Kidney (tissue), 14 donors: Measurements from ENCODE around the gene OR2F2. TPM values are rescaled to one million over a fixed set of nuclear protein-coding genes. Genes with fewer than 3 reads are reported as not detected.

Experiments used
- DNase-seq, 5 donors: peaks; one replicate each; pipeline ENCODE4 v3.0.0-alpha.2; 2013 to 2020
- FAIRE-seq: peaks from 2 replicates; lab custom pipeline; 2012; peaks lifted over from hg19 to GRCh38; lab: Jason Lieb, UNC
- H3K27ac ChIP-seq, 2 donors: one replicate each; pipeline ENCODE4 v1.7.0; 2013; ENCODE audit warnings: low read depth in 2 of 2, low read length in 2 of 2, inconsistent platforms in 1 of 2
- H3K27me3 ChIP-seq: one replicate; pipeline ENCODE4 v1.7.1; 2013; ENCODE audit warnings: low read length, inconsistent platforms; ENCODE audit not compliant: control insufficient read depth, insufficient read depth
- H3K36me3 ChIP-seq, 3 donors: one replicate each; pipeline versions ENCODE4 v1.7.0 to v1.7.1; 2013; ENCODE audit warnings: low read length in 3 of 3, control low read depth in 1 of 3, inconsistent platforms in 1 of 3; ENCODE audit not compliant: insufficient read depth in 3 of 3, control insufficient read depth in 2 of 3
- H3K4me1 ChIP-seq, 3 donors: one replicate each; pipeline versions ENCODE4 v1.7.0 to v1.7.1; 2013; ENCODE audit warnings: low read length in 3 of 3, inconsistent platforms in 1 of 3, low read depth in 1 of 3; ENCODE audit not compliant: control insufficient read depth in 2 of 3, insufficient read depth in 2 of 3
- H3K4me3 ChIP-seq, 3 donors: one replicate each; pipeline versions ENCODE4 v1.7.0 to v1.8.1; 2013; ENCODE audit warnings: low read length in 3 of 3, control low read depth in 1 of 3, inconsistent platforms in 1 of 3
- H3K9ac ChIP-seq, 3 donors: one replicate each; pipeline versions ENCODE4 v1.7.0 to v1.7.1; 2013; ENCODE audit warnings: low read length in 3 of 3, control low read depth in 1 of 3, inconsistent platforms in 1 of 3
- H3K9me3 ChIP-seq, 3 donors: one replicate each; pipeline versions ENCODE4 v1.7.0 to v1.7.1; 2013; ENCODE audit warnings: low read length in 3 of 3, control low read depth in 1 of 3, inconsistent platforms in 1 of 3; ENCODE audit not compliant: control insufficient read depth in 2 of 3, insufficient read depth in 1 of 3
- CTCF ChIP-seq: IDR thresholded peaks from 3 replicates; pipeline ENCODE4 v1.5.1; 2012; ENCODE audit warnings: mild to moderate bottlenecking, moderate library complexity, borderline replicate concordance; ENCODE audit not compliant: insufficient read depth; ENCODE audit errors: extremely low read depth
- intact Hi-C: fragments of 100-400 bp; cut with DNase I; formaldehyde crosslinking; loops from one replicate; pipeline ENCODE4 v1.11.1; 2022
- polyA plus RNA-seq: library from polyadenylated mRNA; stranded (reverse); fragments of 350-450 nt; fragmentation: Illumina TruSeq; extraction: RNeasy Lipid Tissue Mini Kit (QIAGEN cat#74804); gene quantifications from one replicate; pipeline ENCODE4 v1.2.3, GENCODE V29; 2014; ENCODE audit warnings: low read depth, low replicate concordance; ENCODE audit not compliant: insufficient read depth
- total RNA-seq: library from RNA; stranded (reverse); fragmentation: NEBNext Ultra II Directional; extraction: Animal tissue kit (Norgen Biotek cat#: 25700); gene quantifications from one replicate; pipeline ENCODE4 v1.2.1, GENCODE V29; 2021
- donor health status: control.
- donor health status: control.
- donor health status: control.
- donor health status: control.
- donor health status: control.
- donor health status: DM: yes; HTN: yes; CAD: no.
- donor health status: Normal renal cell carcinoma (clear cell type).

Gene OR2F2
- total and polyA plus RNA-seq, 2 donors from 2014 or later: not detected

GRCh38 chr7:143908120-143908519 lies 26.9 kb upstream of the OR2F2 start:
- no peak for TF ChIP-seq CTCF
- no peak for FAIRE-seq
- DNase-seq: no peak
- H3K9me3 ChIP-seq: no peaks in the 10 kb centered on the region
- H3K27ac ChIP-seq: no peak overlapping the region
- H3K36me3 ChIP-seq: no peaks in the 10 kb centered on the region
- H3K4me3 ChIP-seq: no peak overlapping the region
- no peaks in the 10 kb centered on the region for H3K27me3 ChIP-seq
- H3K9ac ChIP-seq: no peak overlapping the region
- no peaks in the 10 kb centered on the region for H3K4me1 ChIP-seq
- intact Hi-C loops: no loop called here

- Histone ChIP-seq H3K4me1 (no peaks in the 10 kb centered on the region), H3K9me3 (no peaks in the 10 kb centered on the region), H3K27me3 (no peaks in the 10 kb centered on the region), H3K9ac (no peak overlapping the region), H3K27ac (no peak overlapping the region), H3K4me3 (no peak overlapping the region), H3K36me3 (no peaks in the 10 kb centered on the region)
- intact Hi-C loops: no loop called here
- FAIRE-seq: no peak
- no peak for DNase-seq
- no peak for TF ChIP-seq CTCF
These were observed 25.2 kb upstream of the OR2F2 start for GRCh38 chr7:143909863-143910262.

GRCh38 chr7:143910473-143911248 lies 24.4 kb upstream of the OR2F2 start:
- no peak for TF ChIP-seq CTCF
- Histone ChIP-seq H3K36me3 (no peaks in the 10 kb centered on the region), H3K27ac (no peak overlapping the region), H3K9ac (no peak overlapping the region), H3K4me1 (no peaks in the 10 kb centered on the region), H3K27me3 (no peaks in the 10 kb centered on the region), H3K4me3 (no peak overlapping the region), H3K9me3 (no peaks in the 10 kb centered on the region)
- FAIRE-seq: no peak
- DNase-seq: no peak
- intact Hi-C loops: no loop called here
